ENCODE data around the gene SENP1.
"Not testable (repeated sequence)": the region's sequence is repeated elsewhere in the genome, so short reads cannot be mapped to it uniquely, and the experiment has no call there.

Gene SENP1

DNA sequence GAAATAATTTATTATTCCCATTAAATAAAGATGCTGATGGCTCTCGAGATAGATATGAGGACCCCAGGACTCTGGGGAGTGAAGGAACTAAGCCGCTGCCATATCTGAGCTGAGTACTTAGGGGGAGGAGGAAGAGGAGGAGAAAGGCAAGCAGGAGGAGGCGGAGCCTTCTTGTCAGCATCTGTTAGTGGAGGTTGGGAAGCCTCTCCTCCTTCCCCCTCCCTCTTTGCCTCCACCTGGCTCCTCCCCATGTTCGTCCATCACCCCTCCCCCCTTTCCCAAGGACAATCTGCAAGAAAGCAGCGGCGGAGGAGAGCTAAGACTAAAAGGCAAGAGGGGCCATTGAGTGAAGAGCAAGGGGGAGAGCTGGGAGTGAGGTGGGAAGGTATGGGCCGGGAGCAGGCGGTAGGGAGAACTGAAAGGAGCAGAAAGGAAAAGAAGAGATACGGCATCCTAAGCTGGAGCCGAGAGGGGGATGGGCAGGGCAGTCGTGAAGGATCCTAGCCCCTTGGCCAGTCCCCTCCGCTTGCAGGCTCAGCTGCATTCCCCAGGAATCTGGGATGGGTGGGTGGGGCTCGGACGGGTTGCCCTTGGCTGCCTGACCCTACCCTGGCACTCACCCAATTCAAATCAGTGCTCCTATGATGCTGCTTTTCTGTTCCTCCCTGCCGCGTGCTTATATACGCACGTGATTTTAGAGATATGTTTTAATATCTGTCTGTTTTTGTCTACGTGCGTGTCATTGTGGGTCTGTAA lies 13.4 kb upstream of the SENP1 start, which contains the start of gene PFKM:
TSS of gene PFKM (plus strand) at position 287 of the 756 bp plus-strand sequence. CDS start 3,411 bp downstream, outside the sequence.
- Histone ChIP-seq H3K4me1 (ENCODE audit: low read depth, poor library complexity, severe bottlenecking) (peaks cover 25% of the 10 kb centered on the region), H3K9ac (peak within 1 kb of the TSS; percentile 92), H3K4me2 (peak within 1 kb of the TSS; percentile 95), H3K36me3 (ENCODE audit: insufficient read depth) (peaks cover 7% of the 10 kb centered on the region; the same call in 1 of the 2 replicates), H3K27ac (peak within 1 kb of the TSS; percentile 68), H3K79me2 (ENCODE audit: insufficient read depth, low read depth) (peaks cover 31% of the 10 kb centered on the region), H3K4me3 (IDR thresholded peaks at IDR 0.05; ENCODE audit: insufficient read depth, low read depth, low read length) (peak within 1 kb of the TSS; percentile 4), H3K27me3 (ENCODE audit: insufficient read depth, low read depth) (no peaks in the 10 kb centered on the region), H4K20me1 (ENCODE audit: insufficient read depth) (no peaks in the 10 kb centered on the region), H2AFZ (ENCODE audit: low read depth) (peak within 1 kb of the TSS; percentile 72)
- no peak for TF ChIP-seq CTCF (conservative IDR thresholded peaks at IDR 0.05; ENCODE audit: low read depth, low read length)

DNA sequence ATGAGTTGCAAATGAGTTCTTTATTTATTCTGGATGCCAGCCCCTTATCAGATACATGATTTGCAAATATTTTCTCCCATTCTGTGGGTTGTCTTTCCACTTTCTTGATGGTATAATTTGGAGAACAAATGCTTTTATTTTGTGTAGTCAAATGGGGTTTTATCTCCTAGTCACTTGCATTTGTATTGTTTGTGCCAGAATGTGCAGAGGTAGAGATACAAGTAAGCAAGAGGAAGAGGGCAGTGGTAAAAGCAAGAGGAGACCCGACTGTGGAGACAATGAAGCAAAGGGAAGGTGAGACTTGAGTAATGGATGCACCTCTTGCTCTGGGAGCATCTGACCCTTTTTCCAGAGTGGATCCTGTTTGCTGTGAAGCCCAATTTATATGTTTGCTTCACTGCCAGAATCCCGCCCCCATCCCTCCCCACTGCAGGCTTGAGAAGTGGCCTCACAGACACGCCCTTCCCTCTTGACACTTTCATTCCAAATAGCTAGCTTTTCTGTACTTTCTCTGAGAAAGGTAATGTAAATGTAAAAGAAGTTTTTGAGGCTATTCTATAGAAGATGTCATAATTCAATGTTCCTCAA lies 12.5 kb upstream of the SENP1 start:
- H3K4me2 ChIP-seq, result peak overlapping the region; percentile 71
- H4K20me1 ChIP-seq (ENCODE audit: insufficient read depth), result no peaks in the 10 kb centered on the region
- peak overlapping the region; percentile 42; the same call in 1 of the 2 replicates for H3K27ac ChIP-seq
- TF ChIP-seq CTCF (conservative IDR thresholded peaks at IDR 0.05; ENCODE audit: low read depth, low read length), result no peak
- H3K79me2 ChIP-seq (ENCODE audit: insufficient read depth, low read depth), result peaks cover 31% of the 10 kb centered on the region
- peaks cover 25% of the 10 kb centered on the region for H3K4me1 ChIP-seq (ENCODE audit: low read depth, poor library complexity, severe bottlenecking)
- H2AFZ ChIP-seq (ENCODE audit: low read depth), result peak overlapping the region; percentile 72
- H3K27me3 ChIP-seq (ENCODE audit: insufficient read depth, low read depth), result no peaks in the 10 kb centered on the region
- peak overlapping the region; percentile 4 for H3K4me3 ChIP-seq (IDR thresholded peaks at IDR 0.05; ENCODE audit: insufficient read depth, low read depth, low read length)
- H3K9ac ChIP-seq, result peak overlapping the region; percentile 92; the same call in 1 of the 2 replicates
- H3K36me3 ChIP-seq (ENCODE audit: insufficient read depth), result peaks cover 3% of the 10 kb centered on the region; the same call in 1 of the 2 replicates

GRCh38 chr12:48115957-48116356 lies 10.1 kb upstream of the SENP1 start:
- H3K4me2 ChIP-seq, result no peak overlapping the region
- no peak overlapping the region for H2AFZ ChIP-seq (ENCODE audit: low read depth)
- H3K4me3 ChIP-seq (IDR thresholded peaks at IDR 0.05; ENCODE audit: insufficient read depth, low read depth, low read length), result no peak overlapping the region
- H4K20me1 ChIP-seq (ENCODE audit: insufficient read depth), result no peaks in the 10 kb centered on the region
- no peak for TF ChIP-seq CTCF (conservative IDR thresholded peaks at IDR 0.05; ENCODE audit: low read depth, low read length)
- peaks cover 14% of the 10 kb centered on the region for H3K79me2 ChIP-seq (ENCODE audit: insufficient read depth, low read depth)
- no peak overlapping the region for H3K27ac ChIP-seq
- H3K27me3 ChIP-seq (ENCODE audit: insufficient read depth, low read depth), result no peaks in the 10 kb centered on the region
- H3K4me1 ChIP-seq (ENCODE audit: low read depth, poor library complexity, severe bottlenecking), result peaks cover 24% of the 10 kb centered on the region
- no peaks in the 10 kb centered on the region for H3K36me3 ChIP-seq (ENCODE audit: insufficient read depth)
- H3K9ac ChIP-seq, result no peak overlapping the region

- H3K79me2 ChIP-seq (ENCODE audit: insufficient read depth, low read depth); H4K20me1 ChIP-seq (ENCODE audit: insufficient read depth); H3K4me3 ChIP-seq (IDR thresholded peaks at IDR 0.05; ENCODE audit: insufficient read depth, low read depth, low read length); H2AFZ ChIP-seq (ENCODE audit: low read depth); H3K27me3 ChIP-seq (ENCODE audit: insufficient read depth, low read depth); H3K36me3 ChIP-seq (ENCODE audit: insufficient read depth); H3K4me2 ChIP-seq; H3K9ac ChIP-seq; H3K27ac ChIP-seq: not testable (repeated sequence)
- peaks cover 18% of the 10 kb centered on the region for H3K4me1 ChIP-seq (ENCODE audit: low read depth, poor library complexity, severe bottlenecking)
Observed at GRCh38 chr12:48111312-48111693, 5.4 kb upstream of the SENP1 start.
